Natural killer cell (primary cell): ENCODE results near the gene SCGB1A1. TPM values are rescaled to one million over a fixed set of nuclear protein-coding genes. Genes with fewer than 3 reads are reported as not detected.

Experiments used
- ATAC-seq, 3 donors: fragments of 150-1000 bp in 2 of 3; fragments of 200-7000 bp in 1 of 3; cut with Tn5 transposase; 1 replicate in 1 of 3; 2 replicates in 2 of 3; pipeline ENCODE4 v1.10.0; 2021; ENCODE audit warnings: mild to moderate bottlenecking in 2 of 3, moderate library complexity in 2 of 3
- DNase-seq, 2 donors: peaks; one replicate each; pipeline versions ENCODE4 v3.0.0 to v3.0.0-alpha.2; 2013 to 2021; ENCODE audit warnings: mixed read lengths in 1 of 2
- H3K27ac ChIP-seq: one replicate; pipeline ENCODE4 v1.5.1; 2013; ENCODE audit warnings: mild to moderate bottlenecking, low read length
- H3K27me3 ChIP-seq: one replicate; pipeline ENCODE4 v1.6.1; 2013; ENCODE audit warnings: low read length; ENCODE audit not compliant: control insufficient read depth, insufficient read depth
- H3K36me3 ChIP-seq: one replicate; pipeline ENCODE4 v1.6.1; 2013; ENCODE audit warnings: low read length; ENCODE audit not compliant: control insufficient read depth, insufficient read depth
- H3K4me1 ChIP-seq: one replicate; pipeline ENCODE4 v1.6.1; 2013; ENCODE audit warnings: low read length; ENCODE audit not compliant: control insufficient read depth, insufficient read depth
- H3K4me3 ChIP-seq: one replicate; pipeline ENCODE4 v1.5.1; 2013; ENCODE audit warnings: low read length
- H3K9me3 ChIP-seq: one replicate; pipeline ENCODE4 v1.6.1; 2013; ENCODE audit warnings: low read length; ENCODE audit not compliant: control insufficient read depth, insufficient read depth
- H3K27ac Mint-ChIP-seq, 2 donors: one replicate each; pipeline ENCODE4 v1.8.0; 2022; ENCODE audit warnings: mild to moderate bottlenecking in 2 of 2, mixed read lengths in 2 of 2, moderate library complexity in 1 of 2
- H3K27me3 Mint-ChIP-seq, 2 donors: one replicate each; pipeline ENCODE4 v1.8.0; 2022; ENCODE audit warnings: low read depth in 2 of 2, mixed read lengths in 2 of 2
- H3K36me3 Mint-ChIP-seq: one replicate; pipeline ENCODE4 v1.8.0; 2022; ENCODE audit warnings: mixed read lengths
- H3K4me1 Mint-ChIP-seq, 2 donors: one replicate each; pipeline ENCODE4 v1.8.0; 2022; ENCODE audit warnings: mixed read lengths in 2 of 2
- H3K4me3 Mint-ChIP-seq: one replicate; pipeline ENCODE4 v1.8.0; 2022; ENCODE audit warnings: mild to moderate bottlenecking, moderate library complexity, mixed read lengths
- H3K9me3 Mint-ChIP-seq, 2 donors: one replicate each; pipeline ENCODE4 v1.8.0; 2022; ENCODE audit warnings: mixed read lengths in 2 of 2
- WGBS: methylation state at CpG from one replicate; pipeline ENCODE4 v1.1.7; 2013; ENCODE audit warnings: missing lambda C conversion rate; ENCODE audit not compliant: insufficient coverage; 5-methylcytosine and 5-hydroxymethylcytosine counted together
- intact Hi-C: fragments of 100-400 bp; cut with micrococcal nuclease; formaldehyde crosslinking; loops from one replicate; pipeline ENCODE4 v1.14.2; 2022
- total RNA-seq, 4 donors: library from RNA; stranded (reverse); fragments of 120-200 nt in 1 of 4; gene quantifications; one replicate each; pipeline versions ENCODE4 v1.2.3 to v1.2.4, GENCODE V29; 2013 to 2022
- TF ChIP-seq, protein P1 (sequence below): fragments of 200-600 bp; IDR thresholded peaks from one replicate; pipeline ENCODE4 v1.8.0; 2022; ENCODE audit warnings: antibody characterized with exemption

Gene SCGB1A1
- total RNA-seq, 3 donors from 2014 or later (not counting 1 experiment from before 2014, with no cell fraction given): not detected

DNA sequence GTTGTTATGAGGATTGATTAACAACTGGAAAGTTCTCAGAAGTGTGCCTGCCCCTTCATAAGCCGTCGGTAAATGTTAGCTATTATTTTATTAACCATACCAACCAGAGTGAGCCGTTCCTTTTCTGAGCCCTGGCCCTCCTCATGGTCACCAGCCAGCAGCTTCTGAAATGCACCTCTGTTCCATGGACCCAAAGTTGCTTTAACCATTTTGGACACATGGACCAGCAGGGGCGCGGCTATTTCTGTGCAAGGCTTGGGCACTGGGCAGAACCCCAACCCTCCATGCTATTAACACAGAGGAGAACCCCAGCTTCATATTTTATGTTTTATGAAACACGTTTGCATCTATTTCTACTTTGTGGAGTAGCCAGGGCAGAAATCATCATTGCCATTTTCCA lies 18.6 kb upstream of the SCGB1A1 start:
- Histone ChIP-seq H3K9me3 (no peaks in the 10 kb centered on the region), H3K27ac (no peak overlapping the region), H3K27me3 (no peaks in the 10 kb centered on the region), H3K36me3 (no peaks in the 10 kb centered on the region), H3K4me3 (no peak overlapping the region), H3K4me1 (peaks cover 30% of the 10 kb centered on the region)
- Mint-ChIP-seq H3K4me3 (no peak overlapping the region), H3K9me3 (no peaks in the 10 kb centered on the region), H3K36me3 (no peaks in the 10 kb centered on the region), H3K27ac (no peak overlapping the region), H3K27me3 (no peaks in the 10 kb centered on the region), H3K4me1 (peaks cover 10 to 24% of the 10 kb centered on the region in 2 donors)
- DNase-seq: no peak
- ATAC-seq: no peak
- 97% methylated on average over 6 of the region's 6 CpGs for WGBS
- intact Hi-C loops: no loop called here
- TF ChIP-seq, protein P1, sequence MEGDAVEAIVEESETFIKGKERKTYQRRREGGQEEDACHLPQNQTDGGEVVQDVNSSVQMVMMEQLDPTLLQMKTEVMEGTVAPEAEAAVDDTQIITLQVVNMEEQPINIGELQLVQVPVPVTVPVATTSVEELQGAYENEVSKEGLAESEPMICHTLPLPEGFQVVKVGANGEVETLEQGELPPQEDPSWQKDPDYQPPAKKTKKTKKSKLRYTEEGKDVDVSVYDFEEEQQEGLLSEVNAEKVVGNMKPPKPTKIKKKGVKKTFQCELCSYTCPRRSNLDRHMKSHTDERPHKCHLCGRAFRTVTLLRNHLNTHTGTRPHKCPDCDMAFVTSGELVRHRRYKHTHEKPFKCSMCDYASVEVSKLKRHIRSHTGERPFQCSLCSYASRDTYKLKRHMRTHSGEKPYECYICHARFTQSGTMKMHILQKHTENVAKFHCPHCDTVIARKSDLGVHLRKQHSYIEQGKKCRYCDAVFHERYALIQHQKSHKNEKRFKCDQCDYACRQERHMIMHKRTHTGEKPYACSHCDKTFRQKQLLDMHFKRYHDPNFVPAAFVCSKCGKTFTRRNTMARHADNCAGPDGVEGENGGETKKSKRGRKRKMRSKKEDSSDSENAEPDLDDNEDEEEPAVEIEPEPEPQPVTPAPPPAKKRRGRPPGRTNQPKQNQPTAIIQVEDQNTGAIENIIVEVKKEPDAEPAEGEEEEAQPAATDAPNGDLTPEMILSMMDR: no peak

DNA sequence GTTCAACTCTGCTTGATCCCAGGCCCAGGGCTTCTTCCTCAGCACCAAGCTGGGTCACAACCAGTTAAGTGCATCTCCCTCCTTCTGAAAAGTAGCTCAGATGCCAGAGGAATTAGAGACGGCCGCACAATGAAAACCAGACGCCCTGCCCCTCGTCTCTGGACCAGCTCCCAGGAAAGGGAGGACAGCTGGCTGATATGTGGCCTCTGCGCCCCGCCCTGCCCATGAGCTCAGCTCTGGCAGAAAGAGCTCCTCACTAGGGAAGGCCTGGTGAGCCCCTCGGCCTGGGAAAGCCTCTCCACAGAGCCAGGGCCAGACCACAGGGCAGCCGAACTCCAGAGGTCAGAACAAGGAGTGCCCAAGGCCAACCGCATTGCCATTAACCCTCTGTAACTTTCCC lies 18.1 kb upstream of the SCGB1A1 start:
- Histone ChIP-seq H3K36me3 (no peaks in the 10 kb centered on the region), H3K27ac (no peak overlapping the region), H3K9me3 (no peaks in the 10 kb centered on the region), H3K4me3 (no peak overlapping the region), H3K27me3 (no peaks in the 10 kb centered on the region), H3K4me1 (peaks cover 30% of the 10 kb centered on the region)
- no peaks in the 10 kb centered on the region for H3K27me3 Mint-ChIP-seq
- H3K4me3 Mint-ChIP-seq: no peak overlapping the region
- DNase-seq: no peak
- TF ChIP-seq, protein P1: no peak
- H3K36me3 Mint-ChIP-seq: no peaks in the 10 kb centered on the region
- intact Hi-C loops: no loop called here
- H3K4me1 Mint-ChIP-seq: peaks cover 10 to 24% of the 10 kb centered on the region in 2 donors
- H3K27ac Mint-ChIP-seq: no peak overlapping the region
- no peak for ATAC-seq
- no peaks in the 10 kb centered on the region for H3K9me3 Mint-ChIP-seq
- 94% methylated on average over 9 of the region's 9 CpGs for WGBS

DNA sequence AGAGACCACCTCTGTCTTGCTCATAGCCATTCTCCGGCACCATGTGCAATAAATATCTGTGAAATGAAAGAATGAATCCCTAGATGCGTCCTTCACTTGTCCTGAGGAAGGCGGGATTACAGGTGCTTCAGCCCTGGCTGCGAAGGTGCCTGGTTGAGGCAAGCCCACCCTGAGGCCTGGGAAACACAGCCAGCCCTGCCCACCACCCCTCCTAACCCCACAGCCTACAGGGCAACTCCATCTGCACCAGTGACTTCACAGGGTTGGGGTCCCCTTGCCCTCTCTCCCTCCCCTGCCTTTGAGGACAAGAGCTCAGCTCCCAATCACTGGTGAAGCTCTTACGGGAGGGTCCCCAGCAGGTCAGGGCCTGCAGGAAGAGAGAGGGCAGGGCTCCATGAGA lies 17.5 kb upstream of the SCGB1A1 start:
- no peaks in the 10 kb centered on the region for H3K9me3 ChIP-seq
- TF ChIP-seq, protein P1: no peak
- DNase-seq: no peak
- H3K4me1 Mint-ChIP-seq: peaks cover 10 to 24% of the 10 kb centered on the region in 2 donors
- peaks cover 30% of the 10 kb centered on the region for H3K4me1 ChIP-seq
- intact Hi-C loops: no loop called here
- no peaks in the 10 kb centered on the region for H3K27me3 Mint-ChIP-seq
- 99% methylated on average over 5 of the region's 5 CpGs for WGBS
- peak overlapping the region; percentile 81 for H3K4me3 Mint-ChIP-seq
- H3K27ac Mint-ChIP-seq: peak overlapping the region in 1 of 2 donors; percentile 84
- no peak overlapping the region for H3K4me3 ChIP-seq
- no peak for ATAC-seq
- no peaks in the 10 kb centered on the region for H3K36me3 Mint-ChIP-seq
- no peaks in the 10 kb centered on the region for H3K36me3 ChIP-seq
- H3K9me3 Mint-ChIP-seq: no peaks in the 10 kb centered on the region
- no peak overlapping the region for H3K27ac ChIP-seq
- no peaks in the 10 kb centered on the region for H3K27me3 ChIP-seq

DNA sequence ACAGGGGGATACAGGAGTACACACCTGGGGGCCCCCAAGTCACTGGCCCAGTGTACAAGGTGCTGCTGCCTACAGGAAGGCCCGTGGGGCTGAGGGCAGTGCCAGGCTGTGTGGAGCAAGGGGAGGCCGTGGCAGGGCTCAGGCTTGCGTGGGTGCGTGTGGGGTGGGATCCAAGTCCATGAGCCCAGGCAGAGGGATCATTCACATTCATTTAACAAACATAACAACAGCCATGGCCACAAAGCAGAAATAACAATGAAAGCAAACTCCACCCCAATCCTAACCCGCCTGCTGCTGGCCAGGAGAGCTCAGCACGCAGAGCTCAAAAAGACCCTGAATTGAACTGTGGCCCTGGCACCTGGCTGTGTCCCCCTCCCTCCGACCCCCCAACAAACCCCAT lies 17.0 kb upstream of the SCGB1A1 start:
- H3K27me3 Mint-ChIP-seq: no peaks in the 10 kb centered on the region
- peak overlapping the region; percentile 81 for H3K4me3 Mint-ChIP-seq
- TF ChIP-seq, protein P1: no peak
- no peaks in the 10 kb centered on the region for H3K9me3 ChIP-seq
- H3K27ac ChIP-seq: peak overlapping the region; percentile 39
- peaks cover 10 to 24% of the 10 kb centered on the region in 2 donors for H3K4me1 Mint-ChIP-seq
- intact Hi-C loops: no loop called here
- H3K4me3 ChIP-seq: no peak overlapping the region
- no peaks in the 10 kb centered on the region for H3K27me3 ChIP-seq
- H3K9me3 Mint-ChIP-seq: no peaks in the 10 kb centered on the region
- DNase-seq (no peak), ATAC-seq (peak in 1 of 3 donors; percentile 32)
- H3K27ac Mint-ChIP-seq: peak overlapping the region in 1 of 2 donors; percentile 84
- WGBS: 56% methylated on average over 7 of the region's 7 CpGs
- H3K36me3 ChIP-seq: no peaks in the 10 kb centered on the region
- H3K36me3 Mint-ChIP-seq: no peaks in the 10 kb centered on the region
- H3K4me1 ChIP-seq: peaks cover 30% of the 10 kb centered on the region
